HG03280 (cell line): ENCODE results near the gene THEMIS.
"Not testable (repeated sequence)": the region's sequence is repeated elsewhere in the genome, so short reads cannot be mapped to it uniquely, and the experiment has no call there.

Experiments used
- ATAC-seq: cut with Tn5 transposase; IDR thresholded peaks from one replicate; pipeline ENCODE4 v1.9.1; 2021; ENCODE audit warnings: mild to moderate bottlenecking, moderate library complexity; ENCODE audit not compliant: unreplicated experiment

The THEMIS gene

GRCh38 chr6:127738423-127738822 is 162.4 kb downstream of the THEMIS start:
- no peak for ATAC-seq

- ATAC-seq: no peak
Observed at GRCh38 chr6:127737768-127738167, 163.1 kb downstream of the THEMIS start.

GRCh38 chr6:127737009-127737486 is 163.8 kb downstream of the THEMIS start:
- peak; percentile 93 for ATAC-seq

- ATAC-seq: no peak
Observed at GRCh38 chr6:127732927-127733326, 167.9 kb downstream of the THEMIS start.

- ATAC-seq: no peak
Observed at GRCh38 chr6:127727260-127727953, 173.5 kb downstream of the THEMIS start.

- no peak for ATAC-seq
Observed at GRCh38 chr6:127725821-127726220, 175.0 kb downstream of the THEMIS start.

GRCh38 chr6:127718694-127719093 is 182.2 kb downstream of the THEMIS start:
- ATAC-seq: no peak

GRCh38 chr6:127717384-127717783 is 183.5 kb downstream of the THEMIS start:
- no peak for ATAC-seq

GRCh38 chr6:127716465-127716864 is 184.4 kb downstream of the THEMIS start:
- no peak for ATAC-seq

- ATAC-seq: no peak
Observed at GRCh38 chr6:127710668-127711067, 190.2 kb downstream of the THEMIS start.

- no peak for ATAC-seq
Observed at GRCh38 chr6:127706216-127706615, 194.6 kb downstream of the THEMIS start.

- no peak for ATAC-seq
Observed at GRCh38 chr6:127695108-127695507, 205.8 kb downstream of the THEMIS start.

- ATAC-seq: no peak
Observed at GRCh38 chr6:127691146-127691545, 209.7 kb downstream of the THEMIS start.

GRCh38 chr6:127690588-127690987 is 210.3 kb downstream of the THEMIS start:
- no peak for ATAC-seq

GRCh38 chr6:127690092-127690491 is 210.8 kb downstream of the THEMIS start:
- ATAC-seq: no peak

GRCh38 chr6:127687490-127687889 is 213.4 kb downstream of the THEMIS start:
- not testable (repeated sequence) for ATAC-seq

GRCh38 chr6:127686084-127686483 is 214.8 kb downstream of the THEMIS start:
- no peak for ATAC-seq

GRCh38 chr6:127684501-127684900 is 216.4 kb downstream of the THEMIS start:
- ATAC-seq: no peak
